Panc1 (cell line): ENCODE results near the gene PLCZ1. TPM values are rescaled to one million over a fixed set of nuclear protein-coding genes. Genes with fewer than 3 reads are reported as not detected.

Experiments used
- ATAC-seq: fragments of 200-7000 bp; cut with Tn5 transposase; 2 replicates; pipeline ENCODE4 v1.9.1; 2020; ENCODE audit warnings: mild to moderate bottlenecking, moderate library complexity
- BruUV-seq: library from RNA; stranded (reverse); fragments of 400-500 nt; replicated peaks from 2 replicates; lab custom pipeline; 2021; lab: Mats Ljungman, UMichigan
- CTCF ChIA-PET: fragments of 300-600 bp; sonication (Branson Sonifier 250); formaldehyde crosslinking; loops from one replicate; lab custom pipeline; 2022; ENCODE audit warnings: antibody characterized with exemption; lab: Charles Lee
- POLR2A ChIA-PET: fragments of 300-600 bp; sonication (Branson Sonifier 250); formaldehyde crosslinking; loops from one replicate; lab custom pipeline; 2022; ENCODE audit warnings: antibody characterized with exemption; lab: Charles Lee
- DNase-seq: peaks from one replicate; pipeline ENCODE4 v3.0.0-alpha.2; 2010; ENCODE audit warnings: low read depth, low spot score
- H3K27ac ChIP-seq: 2 replicates; pipeline ENCODE4 v1.5.1; 2011; ENCODE audit warnings: mild to moderate bottlenecking, low read length, inconsistent platforms
- H3K27me3 ChIP-seq: fragments of 200-500 bp; sonication (Bioruptor generic); 2 replicates; pipeline ENCODE4 v1.6.0; 2014; ENCODE audit warnings: low read length, inconsistent platforms; ENCODE audit not compliant: control insufficient read depth, insufficient read depth
- H3K36me3 ChIP-seq: fragments of 200-500 bp; sonication (Bioruptor generic); 2 replicates; pipeline ENCODE4 v1.5.1; 2014; ENCODE audit warnings: inconsistent platforms, mild to moderate bottlenecking, low read length, moderate library complexity; ENCODE audit not compliant: control insufficient read depth, insufficient read depth
- H3K4me1 ChIP-seq: 2 replicates; pipeline ENCODE4 v1.5.1; 2011; ENCODE audit warnings: inconsistent platforms, mild to moderate bottlenecking, low read length, moderate library complexity; ENCODE audit not compliant: control insufficient read depth, insufficient read depth
- H3K4me3 ChIP-seq, 2 experiments: 2 replicates each; pipeline ENCODE4 v1.5.1; 2011 to 2012; ENCODE audit warnings: low read depth in 2 of 2, low read length in 2 of 2, mild to moderate bottlenecking in 2 of 2, inconsistent platforms in 1 of 2, moderate library complexity in 1 of 2
- H3K9me3 ChIP-seq: fragments of 200-500 bp; sonication (Bioruptor generic); 2 replicates; pipeline ENCODE4 v1.5.1; 2014; ENCODE audit warnings: low read depth, mild to moderate bottlenecking, inconsistent platforms, low read length, moderate library complexity; ENCODE audit not compliant: control insufficient read depth, insufficient read depth
- CTCF ChIP-seq: fragments of 450-650 bp; IDR thresholded peaks from 2 replicates; pipeline ENCODE4 v1.5.1; 2017; ENCODE audit warnings: mild to moderate bottlenecking
- POLR2AphosphoS5 ChIP-seq: IDR thresholded peaks from 2 replicates; pipeline ENCODE4 v1.6.1; 2012; ENCODE audit warnings: mild to moderate bottlenecking, low read depth, low read length, moderate library complexity
- REST ChIP-seq, 2 experiments: IDR thresholded peaks; 2 replicates each; pipeline ENCODE4 v1.6.1; 2011 to 2012; ENCODE audit warnings: low read depth in 2 of 2, control low read depth in 1 of 2, low read length in 1 of 2, mild to moderate bottlenecking in 1 of 2, moderate library complexity in 1 of 2; ENCODE audit not compliant: insufficient read depth in 1 of 2
- SIN3A ChIP-seq: IDR thresholded peaks from 2 replicates; pipeline ENCODE4 v1.6.1; 2012; ENCODE audit warnings: low read depth, mild to moderate bottlenecking, low read length, moderate library complexity, borderline replicate concordance; ENCODE audit not compliant: insufficient read depth
- TCF7L2 ChIP-seq: IDR thresholded peaks from 2 replicates; pipeline ENCODE4 v1.6.1; 2011; ENCODE audit warnings: mild to moderate bottlenecking, low read depth, low read length, inconsistent platforms
- in situ Hi-C: cut with HindIII; loops from 2 replicates; pipeline ENCODE4 v1.10.0; 2016; ENCODE audit warnings: low sequenced_read_pairs, low pct_unique_long_range_greater_than_20kb
- intact Hi-C: fragments of 100-400 bp; cut with micrococcal nuclease; formaldehyde crosslinking; loops from one replicate; pipeline ENCODE4 v1.10.0; 2022; ENCODE audit not compliant: unreplicated experiment
- total RNA-seq: library from RNA; stranded (reverse); gene quantifications from one replicate; pipeline ENCODE4 v1.2.1, GENCODE V29; 2021; ENCODE audit not compliant: unreplicated experiment

Gene PLCZ1
- total RNA-seq, 1 experiment from 2014 or later: not detected

GRCh38 chr12:18653465-18653864 is 84.3 kb downstream of the PLCZ1 start:
- no peak overlapping the region for H3K4me3 ChIP-seq
- intact Hi-C loops: no loop called here
- no peak overlapping the region for H3K27ac ChIP-seq
- BruUV-seq: no TSS peak
- POLR2A ChIA-PET: no interaction called here
- no peaks in the 10 kb centered on the region for H3K4me1 ChIP-seq
- H3K9me3 ChIP-seq: no peaks in the 10 kb centered on the region
- no peaks in the 10 kb centered on the region for H3K27me3 ChIP-seq
- ATAC-seq (no peak), DNase-seq (no peak)
- H3K36me3 ChIP-seq: no peaks in the 10 kb centered on the region
- in situ Hi-C loops: no loop called here
- CTCF ChIA-PET: no interaction called here
- no peak for TF ChIP-seq CTCF

- ChIA-PET CTCF (no interaction called here), POLR2A (no interaction called here)
- no TSS peak for BruUV-seq
- no peak for TF ChIP-seq TCF7L2
- no peak for TF ChIP-seq POLR2AphosphoS5
- no peak for TF ChIP-seq REST (IDR thresholded peaks at IDR 0.05; ENCODE audit: insufficient read depth in 1 of 2, low read depth in 2 of 2, low read length in 1 of 2)
- no peak for TF ChIP-seq CTCF
- TF ChIP-seq SIN3A: no peak
- no peak for ATAC-seq
- DNase-seq: no peak
- H3K36me3 ChIP-seq: no peaks in the 10 kb centered on the region
- intact Hi-C loops (no loop called here), in situ Hi-C loops (no loop called here)
- no peaks in the 10 kb centered on the region for H3K4me1 ChIP-seq
- H3K27me3 ChIP-seq: no peaks in the 10 kb centered on the region
- no peak overlapping the region for H3K27ac ChIP-seq
- H3K4me3 ChIP-seq: no peak overlapping the region
- no peaks in the 10 kb centered on the region for H3K9me3 ChIP-seq
Measured at GRCh38 chr12:18652596-18652995, 85.2 kb downstream of the PLCZ1 start.

- DNase-seq: no peak
- CTCF ChIA-PET: no interaction called here
- ATAC-seq: no peak
- no peaks in the 10 kb centered on the region for H3K36me3 ChIP-seq
- intact Hi-C loops (no loop called here), in situ Hi-C loops (no loop called here)
- H3K9me3 ChIP-seq: no peaks in the 10 kb centered on the region
- BruUV-seq: no TSS peak
- H3K4me1 ChIP-seq: no peaks in the 10 kb centered on the region
- no peaks in the 10 kb centered on the region for H3K27me3 ChIP-seq
- no peak overlapping the region for H3K27ac ChIP-seq
- POLR2A ChIA-PET: no interaction called here
- no peak overlapping the region for H3K4me3 ChIP-seq
- no peak for TF ChIP-seq SIN3A
- no peak for TF ChIP-seq REST (IDR thresholded peaks at IDR 0.05; ENCODE audit: insufficient read depth in 1 of 2, low read depth in 2 of 2, low read length in 1 of 2)
- no peak for TF ChIP-seq TCF7L2
- TF ChIP-seq CTCF: no peak
- TF ChIP-seq POLR2AphosphoS5: no peak
Measured at GRCh38 chr12:18651525-18651924, 86.3 kb downstream of the PLCZ1 start.
